Mesendoderm (in vitro differentiated cells): ENCODE results near the gene ITGA6.

Experiments
- DNase-seq: peaks from one replicate; pipeline ENCODE4 v3.0.0; 2013
- H2AK5ac ChIP-seq: 2 replicates; pipeline ENCODE4 v1.6.1; 2013; ENCODE audit warnings: low read length, inconsistent platforms
- H2BK120ac ChIP-seq: 2 replicates; pipeline ENCODE4 v1.6.1; 2013; ENCODE audit warnings: low read depth, mild to moderate bottlenecking, low read length, moderate library complexity, mixed read lengths
- H2BK15ac ChIP-seq: replicated peaks from 2 replicates; pipeline ENCODE4 v1.6.1; 2013; ENCODE audit warnings: low read depth, mild to moderate bottlenecking, moderate library complexity
- H2BK5ac ChIP-seq: 2 replicates; pipeline ENCODE4 v1.6.1; 2013; ENCODE audit warnings: low read length, inconsistent platforms
- H3K18ac ChIP-seq: 2 replicates; pipeline ENCODE4 v1.6.1; 2013; ENCODE audit warnings: mild to moderate bottlenecking, low read length, mixed read lengths
- H3K23ac ChIP-seq: one replicate; pipeline ENCODE4 v1.6.1; 2013; ENCODE audit warnings: low read length
- H3K27ac ChIP-seq: 2 replicates; pipeline ENCODE4 v1.5.1; 2013; ENCODE audit warnings: low read depth, mild to moderate bottlenecking, inconsistent platforms, low read length, moderate library complexity
- H3K27me3 ChIP-seq: 2 replicates; pipeline ENCODE4 v1.6.1; 2013; ENCODE audit warnings: low read length, control low read depth, mild to moderate bottlenecking, inconsistent platforms; ENCODE audit not compliant: insufficient read depth, poor library complexity
- H3K36me3 ChIP-seq: 2 replicates; pipeline ENCODE4 v1.6.1; 2013; ENCODE audit warnings: low read length, inconsistent platforms; ENCODE audit not compliant: control insufficient read depth, insufficient read depth
- H3K4ac ChIP-seq: one replicate; pipeline ENCODE4 v1.6.1; 2013; ENCODE audit warnings: low read depth, mild to moderate bottlenecking, low read length, moderate library complexity
- H3K4me1 ChIP-seq: 2 replicates; pipeline ENCODE4 v1.6.1; 2013; ENCODE audit warnings: low read depth, low read length, inconsistent platforms; ENCODE audit not compliant: control insufficient read depth
- H3K4me2 ChIP-seq: 2 replicates; pipeline ENCODE4 v1.6.1; 2013; ENCODE audit warnings: low read length
- H3K4me3 ChIP-seq: 2 replicates; pipeline ENCODE4 v1.5.1; 2013; ENCODE audit warnings: mild to moderate bottlenecking, low read length
- H3K56ac ChIP-seq: one replicate; pipeline ENCODE4 v1.6.1; 2013; ENCODE audit warnings: low read length
- H3K79me1 ChIP-seq: 2 replicates; pipeline ENCODE4 v1.6.1; 2013; ENCODE audit warnings: low read length, inconsistent platforms
- H3K79me2 ChIP-seq: 2 replicates; pipeline ENCODE4 v1.6.1; 2013; ENCODE audit warnings: mild to moderate bottlenecking, low read length; ENCODE audit not compliant: control insufficient read depth, insufficient read depth
- H3K9ac ChIP-seq: 2 replicates; pipeline ENCODE4 v1.6.1; 2013; ENCODE audit warnings: low read length, inconsistent platforms
- H4K5ac ChIP-seq: one replicate; pipeline ENCODE4 v1.6.1; 2013; ENCODE audit warnings: low read length
- H4K8ac ChIP-seq: one replicate; pipeline ENCODE4 v1.6.1; 2013; ENCODE audit warnings: low read depth, mild to moderate bottlenecking, control low read depth, low read length, moderate library complexity
- whole genome bisulfite sequencing: extraction: QIAGEN DNeasy Blood & Tissue Kit; methylation state at CpG from one replicate; pipeline ENCODE4 v1.1.7; 2013; ENCODE audit warnings: low lambda C conversion rate, missing lambda C conversion rate; ENCODE audit not compliant: insufficient coverage; ENCODE audit errors: extremely low coverage; 5-methylcytosine and 5-hydroxymethylcytosine counted together

The ITGA6 gene

GRCh38 chr2:172489681-172490080, 62.3 kb downstream of the ITGA6 start:
- Histone ChIP-seq H3K27me3 (no peaks in the 10 kb centered on the region), H4K8ac (no peak overlapping the region), H3K79me1 (no peaks in the 10 kb centered on the region), H2BK5ac (no peak overlapping the region), H3K56ac (no peak overlapping the region), H2AK5ac (no peak overlapping the region), H3K4me2 (no peak overlapping the region), H3K79me2 (no peaks in the 10 kb centered on the region), H3K4ac (no peak overlapping the region), H3K36me3 (no peaks in the 10 kb centered on the region), H2BK120ac (no peak overlapping the region), H3K18ac (no peak overlapping the region), H3K4me1 (no peaks in the 10 kb centered on the region), H4K5ac (no peak overlapping the region), H2BK15ac (no peak overlapping the region), H3K9ac (no peak overlapping the region), H3K27ac (no peak overlapping the region), H3K4me3 (no peak overlapping the region), H3K23ac (no peak overlapping the region)
- DNase-seq: no peak

GRCh38 chr2:172496160-172496608, 68.8 kb downstream of the ITGA6 start:
- Histone ChIP-seq H3K4me2 (no peak overlapping the region), H3K27ac (no peak overlapping the region), H2AK5ac (no peak overlapping the region), H3K56ac (no peak overlapping the region), H2BK120ac (no peak overlapping the region), H3K9ac (no peak overlapping the region), H4K5ac (no peak overlapping the region), H2BK5ac (no peak overlapping the region), H3K4me3 (no peak overlapping the region), H3K23ac (no peak overlapping the region), H3K27me3 (no peaks in the 10 kb centered on the region), H3K79me1 (no peaks in the 10 kb centered on the region), H3K36me3 (no peaks in the 10 kb centered on the region), H3K18ac (no peak overlapping the region), H3K79me2 (no peaks in the 10 kb centered on the region), H3K4ac (no peak overlapping the region), H2BK15ac (no peak overlapping the region), H3K4me1 (no peaks in the 10 kb centered on the region), H4K8ac (no peak overlapping the region)
- WGBS: no CpG with 5 or more reads among the region's 3 CpGs
- DNase-seq: no peak

GRCh38 chr2:172507199-172507598, 79.8 kb downstream of the ITGA6 start:
- no peak overlapping the region for H3K56ac ChIP-seq
- no peaks in the 10 kb centered on the region for H3K4me1 ChIP-seq
- no CpG with 5 or more reads among the region's 4 CpGs for WGBS
- H3K4me3 ChIP-seq: no peak overlapping the region
- H2BK5ac ChIP-seq: no peak overlapping the region
- no peak overlapping the region for H3K27ac ChIP-seq
- no peak overlapping the region for H3K4me2 ChIP-seq
- no peak for DNase-seq
- H4K5ac ChIP-seq: no peak overlapping the region
- H2BK120ac ChIP-seq: no peak overlapping the region
- H3K9ac ChIP-seq: no peak overlapping the region
- H2BK15ac ChIP-seq: no peak overlapping the region
- H3K4ac ChIP-seq: no peak overlapping the region
- H3K79me1 ChIP-seq: no peaks in the 10 kb centered on the region
- H3K23ac ChIP-seq: no peak overlapping the region
- no peaks in the 10 kb centered on the region for H3K79me2 ChIP-seq
- H3K18ac ChIP-seq: no peak overlapping the region
- H3K27me3 ChIP-seq: no peaks in the 10 kb centered on the region
- no peak overlapping the region for H2AK5ac ChIP-seq
- H3K36me3 ChIP-seq: no peaks in the 10 kb centered on the region
- H4K8ac ChIP-seq: no peak overlapping the region

GRCh38 chr2:172510088-172510487, 82.7 kb downstream of the ITGA6 start:
- no peak overlapping the region for H3K23ac ChIP-seq
- WGBS: no CpG with 5 or more reads among the region's 6 CpGs
- H4K8ac ChIP-seq: no peak overlapping the region

GRCh38 chr2:172510548-172510947, 83.2 kb downstream of the ITGA6 start:
- no peak overlapping the region for H3K4ac ChIP-seq
- no peaks in the 10 kb centered on the region for H3K79me2 ChIP-seq
- no peak overlapping the region for H3K4me3 ChIP-seq
- WGBS: no CpG with 5 or more reads among the region's 5 CpGs
- no peaks in the 10 kb centered on the region for H3K4me1 ChIP-seq
- H3K9ac ChIP-seq: no peak overlapping the region
- H3K79me1 ChIP-seq: no peaks in the 10 kb centered on the region
- no peak overlapping the region for H3K23ac ChIP-seq
- DNase-seq: no peak
- no peak overlapping the region for H3K4me2 ChIP-seq
- no peaks in the 10 kb centered on the region for H3K27me3 ChIP-seq
- no peak overlapping the region for H2BK5ac ChIP-seq
- H3K56ac ChIP-seq: no peak overlapping the region
- no peak overlapping the region for H2BK15ac ChIP-seq
- H2BK120ac ChIP-seq: no peak overlapping the region
- no peak overlapping the region for H2AK5ac ChIP-seq
- no peak overlapping the region for H4K8ac ChIP-seq
- no peak overlapping the region for H4K5ac ChIP-seq
- H3K27ac ChIP-seq: no peak overlapping the region
- H3K18ac ChIP-seq: no peak overlapping the region
- H3K36me3 ChIP-seq: no peaks in the 10 kb centered on the region

More at GRCh38 chr2:172510088-172510487, 82.7 kb downstream of the ITGA6 start:
- Histone ChIP-seq H3K4me3 (no peak overlapping the region), H3K27ac (no peak overlapping the region), H3K27me3 (no peaks in the 10 kb centered on the region), H2AK5ac (no peak overlapping the region), H2BK15ac (no peak overlapping the region), H2BK120ac (no peak overlapping the region), H3K18ac (no peak overlapping the region), H3K79me2 (no peaks in the 10 kb centered on the region), H3K9ac (no peak overlapping the region), H3K4me2 (no peak overlapping the region), H3K4ac (no peak overlapping the region), H2BK5ac (no peak overlapping the region), H3K56ac (no peak overlapping the region), H3K4me1 (no peaks in the 10 kb centered on the region), H3K36me3 (no peaks in the 10 kb centered on the region), H3K79me1 (no peaks in the 10 kb centered on the region), H4K5ac (no peak overlapping the region)
- DNase-seq: no peak

GRCh38 chr2:172512810-172513523, 85.6 kb downstream of the ITGA6 start:
- Histone ChIP-seq H3K23ac (no peak overlapping the region), H2AK5ac (no peak overlapping the region), H2BK120ac (no peak overlapping the region), H3K79me2 (no peaks in the 10 kb centered on the region), H3K9ac (no peak overlapping the region), H3K27ac (no peak overlapping the region), H3K4ac (no peak overlapping the region), H3K27me3 (no peaks in the 10 kb centered on the region), H3K79me1 (no peaks in the 10 kb centered on the region), H2BK5ac (no peak overlapping the region), H4K8ac (no peak overlapping the region), H3K18ac (no peak overlapping the region), H3K36me3 (no peaks in the 10 kb centered on the region), H2BK15ac (no peak overlapping the region), H3K4me1 (no peaks in the 10 kb centered on the region), H3K4me2 (no peak overlapping the region), H3K56ac (no peak overlapping the region), H4K5ac (no peak overlapping the region), H3K4me3 (no peak overlapping the region)
- no CpG with 5 or more reads among the region's 5 CpGs for WGBS
- DNase-seq: no peak
